VCaP (cell line): ENCODE measurements around the gene JHY.

Experiments
- H3K27ac ChIP-seq: fragments of 450-650 bp; 2 replicates; pipeline ENCODE4 v1.5.1; 2017
- TF ChIP-seq, protein P1 (sequence below): fragments of 450-650 bp; conservative IDR thresholded peaks from 2 replicates; pipeline ENCODE4 v1.5.1; 2017; ENCODE audit warnings: mild to moderate bottlenecking, moderate library complexity

Gene JHY

DNA sequence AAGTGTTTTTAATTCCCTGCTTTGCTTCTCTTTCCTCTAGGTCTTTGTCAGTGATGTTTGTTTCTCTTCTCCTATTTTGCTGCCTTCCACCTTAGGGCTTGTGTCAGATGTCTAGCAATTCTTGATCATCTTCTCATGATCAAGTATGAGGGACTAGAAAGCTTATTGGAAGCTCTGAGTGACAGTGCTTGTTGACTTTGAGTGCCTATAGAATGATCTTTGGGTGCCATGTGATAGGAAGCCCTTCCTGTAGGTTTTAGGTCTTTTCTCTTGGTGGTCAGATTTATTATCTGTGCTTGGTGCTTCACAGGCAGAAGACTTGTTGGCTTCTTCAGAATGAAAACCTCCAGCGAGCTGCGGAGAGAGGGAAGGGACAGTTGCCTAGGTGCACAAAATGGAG is 56.0 kb downstream of the JHY start:
- TF ChIP-seq, protein P1, sequence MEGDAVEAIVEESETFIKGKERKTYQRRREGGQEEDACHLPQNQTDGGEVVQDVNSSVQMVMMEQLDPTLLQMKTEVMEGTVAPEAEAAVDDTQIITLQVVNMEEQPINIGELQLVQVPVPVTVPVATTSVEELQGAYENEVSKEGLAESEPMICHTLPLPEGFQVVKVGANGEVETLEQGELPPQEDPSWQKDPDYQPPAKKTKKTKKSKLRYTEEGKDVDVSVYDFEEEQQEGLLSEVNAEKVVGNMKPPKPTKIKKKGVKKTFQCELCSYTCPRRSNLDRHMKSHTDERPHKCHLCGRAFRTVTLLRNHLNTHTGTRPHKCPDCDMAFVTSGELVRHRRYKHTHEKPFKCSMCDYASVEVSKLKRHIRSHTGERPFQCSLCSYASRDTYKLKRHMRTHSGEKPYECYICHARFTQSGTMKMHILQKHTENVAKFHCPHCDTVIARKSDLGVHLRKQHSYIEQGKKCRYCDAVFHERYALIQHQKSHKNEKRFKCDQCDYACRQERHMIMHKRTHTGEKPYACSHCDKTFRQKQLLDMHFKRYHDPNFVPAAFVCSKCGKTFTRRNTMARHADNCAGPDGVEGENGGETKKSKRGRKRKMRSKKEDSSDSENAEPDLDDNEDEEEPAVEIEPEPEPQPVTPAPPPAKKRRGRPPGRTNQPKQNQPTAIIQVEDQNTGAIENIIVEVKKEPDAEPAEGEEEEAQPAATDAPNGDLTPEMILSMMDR: no peak

DNA sequence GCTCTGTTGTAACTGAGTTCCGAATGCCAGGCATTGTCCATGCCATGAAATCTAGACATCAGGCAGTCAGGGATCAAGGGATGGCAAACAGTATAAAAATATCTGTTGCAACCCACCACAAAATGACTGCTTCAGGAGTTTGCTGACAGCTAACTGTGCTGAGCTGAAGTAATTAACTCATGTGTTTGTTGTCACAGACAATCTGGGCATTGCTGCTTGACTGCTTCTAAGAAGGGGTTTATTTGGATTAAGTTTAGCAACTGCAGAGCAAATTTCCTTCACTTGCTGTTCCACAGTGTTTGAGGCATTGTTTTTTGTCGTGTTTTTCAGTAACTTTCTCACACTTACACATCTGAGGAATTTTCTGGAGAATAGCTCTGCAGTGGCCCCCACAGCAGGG is 68.7 kb downstream of the JHY start:
- TF ChIP-seq, protein P1: no peak

More for the DNA sequence above, 56.0 kb downstream of the JHY start:
- no peak overlapping the region for H3K27ac ChIP-seq

DNA sequence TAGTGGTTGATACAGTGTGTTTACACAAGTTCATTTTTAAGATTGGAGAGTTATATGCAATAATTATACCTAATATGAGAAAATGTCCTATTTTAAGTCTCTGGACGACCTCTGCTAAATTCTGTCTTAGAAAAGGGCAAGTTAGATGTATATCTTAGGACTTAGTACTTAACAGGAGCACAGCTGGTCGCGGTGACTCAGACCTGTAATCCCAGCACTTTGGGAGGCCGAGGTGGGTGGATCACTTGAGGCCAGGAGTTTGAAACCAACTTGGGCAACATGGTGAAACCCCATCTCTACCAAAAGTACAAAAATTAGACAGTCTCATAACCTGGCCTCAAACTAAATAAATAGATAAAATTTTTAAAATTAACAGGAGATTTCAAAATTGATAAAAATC is 71.9 kb downstream of the JHY start:
- TF ChIP-seq, protein P1: no peak
- H3K27ac ChIP-seq: no peak overlapping the region

More for the DNA sequence above, 68.7 kb downstream of the JHY start:
- no peak overlapping the region for H3K27ac ChIP-seq

DNA sequence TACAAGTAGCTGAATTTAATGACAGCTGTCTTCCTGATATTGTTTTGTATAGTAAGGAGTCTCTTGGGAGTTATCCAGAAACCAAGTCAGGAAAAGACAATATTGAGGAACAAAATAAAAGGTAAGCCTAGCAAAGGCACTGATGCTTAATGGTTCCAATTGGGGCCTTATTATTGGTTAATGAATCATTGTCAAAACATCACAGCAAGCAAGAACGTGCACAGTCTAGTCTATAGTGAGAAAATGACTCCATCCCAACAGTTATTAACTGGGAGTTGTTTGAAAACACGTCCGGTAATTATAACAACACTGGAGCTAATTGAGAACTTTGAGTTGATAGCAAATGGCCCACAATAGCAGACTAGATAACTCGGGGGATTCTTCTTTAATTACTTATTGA is 81.4 kb downstream of the JHY start:
- H3K27ac ChIP-seq: no peak overlapping the region
- TF ChIP-seq, protein P1: no peak

DNA sequence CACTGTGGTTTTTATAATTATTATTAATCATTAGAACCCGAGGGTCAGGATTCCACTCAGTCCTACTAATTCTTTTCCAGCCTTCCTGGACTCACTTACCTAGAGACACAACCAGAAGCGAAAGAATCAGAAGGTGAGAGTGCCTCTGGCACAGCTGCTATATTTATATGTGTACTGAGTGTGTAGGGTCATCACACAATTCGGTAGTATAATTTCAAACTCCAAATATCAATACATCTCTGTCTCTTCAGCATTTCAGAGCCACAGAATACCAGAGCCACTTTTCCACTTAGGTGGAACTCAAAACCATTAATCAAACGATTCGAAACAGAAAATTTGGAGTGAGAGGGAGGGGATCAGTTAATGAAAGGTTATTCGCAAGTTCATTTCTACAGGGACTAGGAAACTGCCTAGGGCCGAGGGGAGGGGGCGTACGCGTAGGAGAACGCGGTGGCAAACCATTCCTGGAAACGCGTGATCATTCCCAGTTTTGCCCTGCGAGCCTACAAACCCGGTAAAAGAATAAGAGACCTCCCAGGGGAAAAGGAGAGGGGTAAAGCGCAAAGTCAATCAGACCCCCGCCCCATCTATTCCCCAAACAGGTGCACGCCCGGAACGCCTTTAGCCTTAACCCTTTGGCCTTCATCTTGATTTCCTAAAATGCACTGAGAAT is 93.6 kb downstream of the JHY start:
- TF ChIP-seq, protein P1: no peak
- H3K27ac ChIP-seq: no peak overlapping the region

DNA sequence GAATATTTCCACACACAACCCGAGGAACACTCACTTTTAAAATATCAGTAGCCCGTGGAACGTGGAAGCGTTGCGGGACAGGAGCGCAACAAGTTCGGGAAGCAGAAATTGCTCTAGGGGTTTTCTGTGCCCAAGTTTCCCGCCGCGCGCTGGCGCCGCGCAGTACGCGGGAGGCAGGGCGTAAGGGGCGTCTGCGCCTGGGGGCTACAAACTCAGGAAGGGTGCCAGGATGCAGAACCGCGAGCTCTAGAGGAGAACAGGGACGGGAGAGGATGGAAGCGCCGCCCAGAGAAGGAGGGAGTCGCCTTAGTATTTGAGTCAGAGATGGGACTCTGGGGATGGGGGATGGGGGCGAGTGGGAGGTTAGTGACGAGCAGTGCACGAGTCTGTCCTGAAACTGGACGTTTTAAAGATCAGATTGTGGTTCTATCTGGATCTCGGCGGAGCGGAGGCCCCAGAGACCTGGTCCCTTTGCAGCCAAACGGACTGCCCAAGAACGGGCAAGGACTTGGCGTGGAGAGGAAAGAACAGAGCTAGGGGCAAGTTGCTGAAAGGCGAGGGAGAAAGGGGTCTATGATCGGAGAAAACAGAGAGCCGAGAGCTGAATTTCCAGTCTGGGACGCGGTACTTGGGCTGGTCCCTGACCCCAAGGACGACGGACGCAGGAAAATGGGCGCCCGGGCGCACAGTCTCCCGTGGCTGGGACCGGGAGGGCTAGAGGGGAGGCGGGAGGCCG is 94.3 kb downstream of the JHY start:
- TF ChIP-seq, protein P1: no peak
- no peak overlapping the region for H3K27ac ChIP-seq

DNA sequence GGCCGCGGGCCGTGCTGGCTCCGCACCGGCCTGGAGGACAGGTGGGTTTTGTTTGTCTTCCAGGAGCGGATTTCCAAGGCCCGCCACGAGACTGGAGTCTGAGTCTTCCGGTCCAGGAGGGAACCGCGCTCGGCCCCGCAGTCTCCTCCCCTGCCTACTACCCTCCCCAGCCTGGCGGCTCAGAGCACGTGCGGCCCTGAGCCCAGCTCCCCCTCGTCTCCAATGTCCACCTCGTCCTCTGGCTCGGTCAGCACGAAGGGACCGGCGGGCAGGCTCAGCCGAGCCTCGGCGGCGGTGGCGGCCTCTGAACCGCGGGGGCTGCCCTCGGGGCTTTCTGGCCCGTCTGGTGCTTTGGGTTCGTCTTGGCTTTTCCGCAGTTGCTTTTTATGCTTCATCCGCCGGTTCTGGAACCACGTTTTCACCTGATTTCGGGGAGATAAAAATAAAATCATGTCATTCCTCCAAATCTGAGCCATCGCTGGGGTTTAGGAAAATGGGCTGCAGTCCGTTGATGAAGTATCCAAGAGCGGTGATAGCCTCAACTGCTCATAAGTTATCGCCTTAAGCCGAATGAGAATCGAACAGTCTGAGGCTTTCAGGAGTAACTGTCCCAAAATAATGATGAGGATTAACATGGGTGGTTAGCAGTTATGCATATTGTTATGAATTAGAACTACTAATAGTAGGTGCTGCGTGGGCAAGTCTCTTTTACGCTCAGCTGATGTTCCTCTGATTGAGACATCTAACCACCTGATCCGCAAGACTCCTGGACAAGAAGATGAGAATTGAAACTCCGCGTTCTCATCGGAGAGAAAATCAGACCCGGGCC is 95.1 kb downstream of the JHY start:
- TF ChIP-seq, protein P1: no peak
- no peak overlapping the region for H3K27ac ChIP-seq
